ENCODE measurements around the gene ZNF358.
A peak's percentile ranks its signal among the peaks of the same experiment; 100 is the strongest.

Gene ZNF358

GRCh38 chr19:7471696-7472615 lies 43.9 kb upstream of the ZNF358 start:
- no peak for TF ChIP-seq CTCF (IDR thresholded peaks at IDR 0.05; ENCODE audit: borderline replicate concordance, control extremely low read depth, extremely low read depth, insufficient read depth, missing control alignments)
- in situ Hi-C loops (cut with MboI; ENCODE audit: low sequenced_read_pairs, unreplicated experiment): no loop called here
- peak; percentile 63 for DNase-seq (ENCODE audit: low spot score)

GRCh38 chr19:7475665-7476064 lies 40.2 kb upstream of the ZNF358 start:
- DNase-seq (ENCODE audit: low spot score): no peak
- in situ Hi-C loops (cut with MboI; ENCODE audit: low sequenced_read_pairs, unreplicated experiment): no loop called here
- TF ChIP-seq CTCF (IDR thresholded peaks at IDR 0.05; ENCODE audit: borderline replicate concordance, control extremely low read depth, extremely low read depth, insufficient read depth, missing control alignments): no peak

GRCh38 chr19:7476241-7476640 lies 39.7 kb upstream of the ZNF358 start:
- in situ Hi-C loops (cut with MboI; ENCODE audit: low sequenced_read_pairs, unreplicated experiment): no loop called here
- no peak for DNase-seq (ENCODE audit: low spot score)
- no peak for TF ChIP-seq CTCF (IDR thresholded peaks at IDR 0.05; ENCODE audit: borderline replicate concordance, control extremely low read depth, extremely low read depth, insufficient read depth, missing control alignments)

GRCh38 chr19:7476777-7477494 lies 39.0 kb upstream of the ZNF358 start:
- no peak for TF ChIP-seq CTCF (IDR thresholded peaks at IDR 0.05; ENCODE audit: borderline replicate concordance, control extremely low read depth, extremely low read depth, insufficient read depth, missing control alignments)
- in situ Hi-C loops (cut with MboI; ENCODE audit: low sequenced_read_pairs, unreplicated experiment): no loop called here
- DNase-seq (ENCODE audit: low spot score): no peak

GRCh38 chr19:7477758-7478157 lies 38.1 kb upstream of the ZNF358 start:
- in situ Hi-C loops (cut with MboI; ENCODE audit: low sequenced_read_pairs, unreplicated experiment): no loop called here
- no peak for DNase-seq (ENCODE audit: low spot score)
- no peak for TF ChIP-seq CTCF (IDR thresholded peaks at IDR 0.05; ENCODE audit: borderline replicate concordance, control extremely low read depth, extremely low read depth, insufficient read depth, missing control alignments)

GRCh38 chr19:7478173-7478842 lies 37.6 kb upstream of the ZNF358 start:
- in situ Hi-C loops (cut with MboI; ENCODE audit: low sequenced_read_pairs, unreplicated experiment): no loop called here
- no peak for DNase-seq (ENCODE audit: low spot score)
- TF ChIP-seq CTCF (IDR thresholded peaks at IDR 0.05; ENCODE audit: borderline replicate concordance, control extremely low read depth, extremely low read depth, insufficient read depth, missing control alignments): no peak
